Breast epithelium (tissue), 3 donors: ENCODE measurements around the gene EHF.

Experiments used
- POLR2AphosphoS5 ChIP-seq, 3 donors: sonication (generic); formaldehyde crosslinking; IDR thresholded peaks; one replicate each; pipeline ENCODE4 v1.6.1; 2017; ENCODE audit warnings: antibody characterized with exemption in 3 of 3
- TF ChIP-seq, protein P1 (sequence below), 3 donors: fragments of 450-650 bp; IDR thresholded peaks; one replicate each; pipeline ENCODE4 v1.5.1; 2016 to 2017; ENCODE audit warnings: antibody characterized with exemption in 3 of 3, mild to moderate bottlenecking in 3 of 3, moderate library complexity in 3 of 3

DNA sequence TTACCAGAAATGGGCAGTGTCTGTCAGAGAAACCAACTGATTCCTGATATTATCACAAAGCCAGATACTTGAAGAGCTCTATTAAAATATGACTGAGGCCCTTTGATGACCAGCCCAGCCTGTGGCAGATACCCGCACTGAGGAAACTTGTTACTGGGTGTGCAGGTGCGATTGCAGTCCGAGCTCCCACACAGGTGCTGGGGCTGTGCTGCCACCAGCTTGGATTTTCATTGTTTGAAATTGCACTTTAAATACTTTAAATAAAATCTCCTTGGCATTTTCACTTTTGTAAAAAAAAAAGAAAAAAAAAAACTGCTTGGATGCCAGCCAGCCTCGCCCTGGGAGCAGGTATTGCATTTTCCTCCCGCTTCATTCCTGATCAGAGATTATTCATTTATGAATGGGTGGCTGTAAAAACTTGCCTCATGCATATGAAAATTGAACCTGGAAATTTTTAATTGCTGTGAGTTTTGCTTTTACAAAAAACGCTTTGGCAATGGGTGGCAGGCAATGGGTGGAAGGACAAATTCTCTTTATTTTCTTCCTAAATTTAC, 21.2 kb downstream of the EHF start:
- TF ChIP-seq, protein P1, sequence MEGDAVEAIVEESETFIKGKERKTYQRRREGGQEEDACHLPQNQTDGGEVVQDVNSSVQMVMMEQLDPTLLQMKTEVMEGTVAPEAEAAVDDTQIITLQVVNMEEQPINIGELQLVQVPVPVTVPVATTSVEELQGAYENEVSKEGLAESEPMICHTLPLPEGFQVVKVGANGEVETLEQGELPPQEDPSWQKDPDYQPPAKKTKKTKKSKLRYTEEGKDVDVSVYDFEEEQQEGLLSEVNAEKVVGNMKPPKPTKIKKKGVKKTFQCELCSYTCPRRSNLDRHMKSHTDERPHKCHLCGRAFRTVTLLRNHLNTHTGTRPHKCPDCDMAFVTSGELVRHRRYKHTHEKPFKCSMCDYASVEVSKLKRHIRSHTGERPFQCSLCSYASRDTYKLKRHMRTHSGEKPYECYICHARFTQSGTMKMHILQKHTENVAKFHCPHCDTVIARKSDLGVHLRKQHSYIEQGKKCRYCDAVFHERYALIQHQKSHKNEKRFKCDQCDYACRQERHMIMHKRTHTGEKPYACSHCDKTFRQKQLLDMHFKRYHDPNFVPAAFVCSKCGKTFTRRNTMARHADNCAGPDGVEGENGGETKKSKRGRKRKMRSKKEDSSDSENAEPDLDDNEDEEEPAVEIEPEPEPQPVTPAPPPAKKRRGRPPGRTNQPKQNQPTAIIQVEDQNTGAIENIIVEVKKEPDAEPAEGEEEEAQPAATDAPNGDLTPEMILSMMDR (IDR thresholded peaks at IDR 0.05), result no peak
- no peak for TF ChIP-seq POLR2AphosphoS5 (IDR thresholded peaks at IDR 0.05)
